NCI-H146 treated with DMSO at 0.1 percent for 48 hours (cell line): ENCODE results near the gene RERG.
"Not testable (repeated sequence)": the region's sequence is repeated elsewhere in the genome, so short reads cannot be mapped to it uniquely, and the experiment has no call there.

Experiments used
- DNase-seq: peaks from one replicate; lab custom pipeline; 2025; ENCODE audit not compliant: unreplicated experiment; lab: John Stamatoyannopoulos, UW

Gene RERG

GRCh38 chr12:15151161-15152091 is 69.8 kb downstream of the RERG start:
- peak; percentile 7 for DNase-seq

GRCh38 chr12:15146585-15146984 is 74.6 kb downstream of the RERG start:
- DNase-seq: no peak

GRCh38 chr12:15143467-15143866 is 77.8 kb downstream of the RERG start:
- DNase-seq: no peak

- DNase-seq: no peak
Measured at GRCh38 chr12:15142711-15143110, 78.5 kb downstream of the RERG start.

GRCh38 chr12:15131431-15131830 is 89.8 kb downstream of the RERG start:
- DNase-seq: no peak

- DNase-seq: no peak
Measured at GRCh38 chr12:15130541-15130940, 90.7 kb downstream of the RERG start.

GRCh38 chr12:15123401-15123800 is 97.8 kb downstream of the RERG start:
- no peak for DNase-seq

GRCh38 chr12:15122344-15122743 is 98.9 kb downstream of the RERG start:
- DNase-seq: no peak

GRCh38 chr12:15118955-15119354 is 102.3 kb downstream of the RERG start:
- DNase-seq: no peak

GRCh38 chr12:15116983-15117382 is 104.2 kb downstream of the RERG start:
- no peak for DNase-seq

- no peak for DNase-seq
Measured at GRCh38 chr12:15116086-15116485, 105.1 kb downstream of the RERG start.

GRCh38 chr12:15115434-15115833 is 105.8 kb downstream of the RERG start:
- DNase-seq: no peak

GRCh38 chr12:15114501-15114900 is 106.7 kb downstream of the RERG start:
- DNase-seq: no peak

GRCh38 chr12:15092826-15093225 is 128.4 kb downstream of the RERG start:
- DNase-seq: no peak

GRCh38 chr12:15090441-15090840 is 130.8 kb downstream of the RERG start:
- DNase-seq: no peak

GRCh38 chr12:15088105-15088504 is 133.1 kb downstream of the RERG start:
- DNase-seq: no peak

GRCh38 chr12:15077751-15078150 is 143.5 kb downstream of the RERG start:
- DNase-seq: not testable (repeated sequence)

GRCh38 chr12:15074351-15074750 is 146.9 kb downstream of the RERG start:
- no peak for DNase-seq

- no peak for DNase-seq
Measured at GRCh38 chr12:15059123-15059522, 162.1 kb downstream of the RERG start.
